ENCODE measurements around the gene EFEMP1.

GRCh38 chr2:55965276-55965675 lies 41.7 kb upstream of the EFEMP1 start:
- TF ChIP-seq POLR2A (IDR thresholded peaks at IDR 0.05; ENCODE audit: low read depth, low read length) (no peak), POLR2AphosphoS5 (IDR thresholded peaks at IDR 0.05; ENCODE audit: low read depth, low read length) (no peak), TAF1 (IDR thresholded peaks at IDR 0.05; ENCODE audit: borderline replicate concordance, low read depth, low read length) (no peak)

Measured in GM12892 (cell line).